PFSK-1 (cell line): ENCODE results near the gene SHISAL2A.

Experiments
- POLR2AphosphoS5 ChIP-seq: IDR thresholded peaks from 2 replicates; pipeline ENCODE4 v1.6.1; 2012; ENCODE audit warnings: low read depth, mild to moderate bottlenecking, control low read depth, low read length, moderate library complexity
- SIN3A ChIP-seq: IDR thresholded peaks from 2 replicates; pipeline ENCODE4 v1.6.1; 2012; ENCODE audit warnings: mild to moderate bottlenecking, low read length, moderate library complexity, borderline replicate concordance; ENCODE audit not compliant: insufficient read depth
- TAF1 ChIP-seq: IDR thresholded peaks from 2 replicates; pipeline ENCODE4 v1.6.1; 2012; ENCODE audit warnings: low read length, control low read depth, borderline replicate concordance; ENCODE audit not compliant: insufficient read depth

DNA sequence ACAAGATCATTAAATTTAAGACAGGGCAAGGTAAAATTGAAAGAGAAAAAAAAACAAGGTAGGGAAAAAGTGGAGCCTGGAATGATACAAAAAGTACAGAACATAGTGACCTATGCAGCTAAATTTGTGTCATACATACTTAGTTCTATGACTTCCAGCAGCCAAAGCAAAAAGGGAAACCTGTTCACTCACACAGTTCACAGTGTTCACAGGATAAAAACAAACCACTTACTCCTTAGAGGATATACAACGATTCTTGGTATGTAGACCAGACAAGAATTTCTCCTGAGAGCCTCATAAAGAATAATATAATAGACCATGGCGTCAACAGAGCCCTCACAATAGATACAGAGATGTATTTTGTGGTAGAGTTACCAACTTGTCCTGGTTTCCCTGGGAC, 37.6 kb downstream of the SHISAL2A start:
- TF ChIP-seq POLR2AphosphoS5 (no peak), TAF1 (no peak), SIN3A (no peak)
